Measurements from ENCODE around the gene DNAJC5. TPM values are rescaled to one million over a fixed set of nuclear protein-coding genes. Genes with fewer than 3 reads are reported as not detected.

DNAJC5 gene
- total RNA-seq, 1 donor from 2014 or later: 54.5 TPM

- peak; percentile 24 for TF ChIP-seq CTCF (IDR thresholded peaks at IDR 0.05)
- ATAC-seq (no peak), DNase-seq (no peak)
- Histone ChIP-seq H3K4me3 (no peak overlapping the region), H3K27ac (no peak overlapping the region), H3K4me1 (no peaks in the 10 kb centered on the region), H3K9me3 (no peaks in the 10 kb centered on the region), H3K36me3 (peaks cover 90% of the 10 kb centered on the region), H3K27me3 (ENCODE audit: low read depth) (no peaks in the 10 kb centered on the region)
- intact Hi-C loops (cut with DNase I): no loop called here
These were observed 39.5 kb downstream of the DNAJC5 start for GRCh38 chr20:63934271-63935068.

- DNase-seq: no peak
- peaks cover 90% of the 10 kb centered on the region for H3K36me3 ChIP-seq
- intact Hi-C loops (cut with DNase I): no loop called here
These were observed 40.5 kb downstream of the DNAJC5 start for GRCh38 chr20:63935447-63935846.

GRCh38 chr20:63937596-63937995 lies 42.7 kb downstream of the DNAJC5 start:
- no peak overlapping the region for H3K27ac ChIP-seq
- no peaks in the 10 kb centered on the region for H3K9me3 ChIP-seq
- peaks cover 82% of the 10 kb centered on the region for H3K36me3 ChIP-seq
- H3K4me3 ChIP-seq: no peak overlapping the region
- ATAC-seq (no peak), DNase-seq (no peak)
- H3K4me1 ChIP-seq: peaks cover 11% of the 10 kb centered on the region
- TF ChIP-seq CTCF (IDR thresholded peaks at IDR 0.05): no peak
- intact Hi-C loops (cut with DNase I): no loop called here
- no peaks in the 10 kb centered on the region for H3K27me3 ChIP-seq (ENCODE audit: low read depth)

More at GRCh38 chr20:63935447-63935846, 40.5 kb downstream of the DNAJC5 start:
- no peak for ATAC-seq
- no peaks in the 10 kb centered on the region for H3K9me3 ChIP-seq
- no peak for TF ChIP-seq CTCF (IDR thresholded peaks at IDR 0.05)
- H3K27ac ChIP-seq: no peak overlapping the region
- no peak overlapping the region for H3K4me3 ChIP-seq
- H3K4me1 ChIP-seq: no peaks in the 10 kb centered on the region
- no peaks in the 10 kb centered on the region for H3K27me3 ChIP-seq (ENCODE audit: low read depth)

- Histone ChIP-seq H3K36me3 (peaks cover 84% of the 10 kb centered on the region), H3K27ac (no peak overlapping the region), H3K9me3 (no peaks in the 10 kb centered on the region), H3K4me3 (no peak overlapping the region), H3K4me1 (peaks cover 27% of the 10 kb centered on the region), H3K27me3 (ENCODE audit: low read depth) (no peaks in the 10 kb centered on the region)
- no peak for ATAC-seq
- TF ChIP-seq CTCF (IDR thresholded peaks at IDR 0.05): no peak
- DNase-seq: no peak
- intact Hi-C loops (cut with DNase I): no loop called here
These were observed 44.4 kb downstream of the DNAJC5 start for GRCh38 chr20:63939061-63939935.

GRCh38 chr20:63940071-63940471 lies 45.1 kb downstream of the DNAJC5 start:
- H3K4me3 ChIP-seq: no peak overlapping the region
- TF ChIP-seq CTCF (IDR thresholded peaks at IDR 0.05): no peak
- peaks cover 84% of the 10 kb centered on the region for H3K36me3 ChIP-seq
- H3K27ac ChIP-seq: no peak overlapping the region
- H3K4me1 ChIP-seq: peaks cover 27% of the 10 kb centered on the region
- intact Hi-C loops (cut with DNase I): no loop called here
- no peak for ATAC-seq
- H3K27me3 ChIP-seq (ENCODE audit: low read depth): no peaks in the 10 kb centered on the region
- no peak for DNase-seq
- no peaks in the 10 kb centered on the region for H3K9me3 ChIP-seq

Measured in lower lobe of right lung (tissue), 2 donors.